Measurements from ENCODE around the gene EVA1A.

DNA sequence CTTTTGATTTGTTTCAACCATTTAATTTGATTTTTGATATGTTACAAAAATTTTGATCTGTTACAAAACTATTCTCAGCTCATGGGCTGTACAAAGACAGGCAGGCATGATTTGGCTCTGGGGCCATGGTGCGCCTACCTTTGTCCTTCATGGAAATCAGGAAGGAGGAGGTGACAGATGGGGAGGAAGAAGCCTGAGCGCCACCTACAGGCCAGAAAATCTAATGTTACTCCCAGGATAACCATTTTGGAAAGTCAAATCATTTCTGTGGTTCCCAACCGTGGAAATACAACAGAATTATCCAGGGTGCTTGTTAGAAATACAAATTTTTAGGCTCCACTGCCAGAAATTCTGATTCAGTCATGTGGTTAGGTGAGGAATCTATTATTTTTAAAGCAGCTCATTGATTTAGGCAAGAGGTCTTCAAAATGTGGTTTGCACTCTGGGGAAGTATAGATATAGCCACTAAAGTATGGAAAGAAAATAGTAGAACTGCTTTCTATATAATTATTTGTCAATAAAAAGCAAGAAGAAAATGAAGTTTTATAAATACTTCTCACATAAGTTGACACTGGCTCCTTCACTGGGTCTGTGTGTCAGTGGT, 93.9 kb downstream of the EVA1A start:
- TF ChIP-seq, protein P1, sequence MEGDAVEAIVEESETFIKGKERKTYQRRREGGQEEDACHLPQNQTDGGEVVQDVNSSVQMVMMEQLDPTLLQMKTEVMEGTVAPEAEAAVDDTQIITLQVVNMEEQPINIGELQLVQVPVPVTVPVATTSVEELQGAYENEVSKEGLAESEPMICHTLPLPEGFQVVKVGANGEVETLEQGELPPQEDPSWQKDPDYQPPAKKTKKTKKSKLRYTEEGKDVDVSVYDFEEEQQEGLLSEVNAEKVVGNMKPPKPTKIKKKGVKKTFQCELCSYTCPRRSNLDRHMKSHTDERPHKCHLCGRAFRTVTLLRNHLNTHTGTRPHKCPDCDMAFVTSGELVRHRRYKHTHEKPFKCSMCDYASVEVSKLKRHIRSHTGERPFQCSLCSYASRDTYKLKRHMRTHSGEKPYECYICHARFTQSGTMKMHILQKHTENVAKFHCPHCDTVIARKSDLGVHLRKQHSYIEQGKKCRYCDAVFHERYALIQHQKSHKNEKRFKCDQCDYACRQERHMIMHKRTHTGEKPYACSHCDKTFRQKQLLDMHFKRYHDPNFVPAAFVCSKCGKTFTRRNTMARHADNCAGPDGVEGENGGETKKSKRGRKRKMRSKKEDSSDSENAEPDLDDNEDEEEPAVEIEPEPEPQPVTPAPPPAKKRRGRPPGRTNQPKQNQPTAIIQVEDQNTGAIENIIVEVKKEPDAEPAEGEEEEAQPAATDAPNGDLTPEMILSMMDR (IDR thresholded peaks at IDR 0.05; ENCODE audit: low read depth, low read length, poor library complexity, severe bottlenecking) = peak; percentile 64
- no peak for TF ChIP-seq EZH2phosphoT487 (IDR thresholded peaks at IDR 0.05; ENCODE audit: borderline replicate concordance, low read length)

Measured in DOHH2 (cell line).